HepG2 (cell line): ENCODE data around the gene STIM1. TPM values are rescaled to one million over a fixed set of nuclear protein-coding genes. Genes with fewer than 3 reads are reported as not detected.
A peak's percentile ranks its signal among the peaks of the same experiment; 100 is the strongest.

Experiments
- ATAC-seq: fragments of 200-7000 bp; cut with Tn5 transposase; 3 replicates; pipeline ENCODE4 v1.9.1; 2020; ENCODE audit warnings: mild to moderate bottlenecking, moderate library complexity
- BruUV-seq: library from RNA; stranded (reverse); fragments of 400-500 nt; replicated peaks from 2 replicates; lab custom pipeline; 2021; lab: Mats Ljungman, UMichigan
- CTCF ChIA-PET: fragments of 300-600 bp; formaldehyde crosslinking; extraction: SDS; loops from one replicate; lab custom pipeline; 2021; ENCODE audit warnings: low total read pairs, inconsistent platforms, low intra/inter-chr PET ratio; lab: Yijun Ruan, JAX
- POLR2A ChIA-PET: fragments of 350-600 bp; sonication (Branson Sonifier 250); formaldehyde crosslinking; loops from one replicate; lab custom pipeline; 2020; ENCODE audit warnings: antibody characterized with exemption, inconsistent platforms; lab: Yijun Ruan, JAX
- DNase-seq: peaks from one replicate; pipeline ENCODE4 v3.0.0-alpha.2; 2015; ENCODE audit warnings: low spot score
- FAIRE-seq: peaks from 3 replicates; lab custom pipeline; 2011; peaks lifted over from hg19 to GRCh38; lab: Jason Lieb, UNC
- H2AFZ ChIP-seq: one replicate; pipeline ENCODE4 v1.6.1; 2011; ENCODE audit warnings: low read length, inconsistent platforms
- H3K27ac ChIP-seq: fragments of 300-600 bp; 3 replicates; pipeline ENCODE4 v1.8.0; 2011; ENCODE audit warnings: mixed run types, mild to moderate bottlenecking, mixed read lengths, low read length, inconsistent platforms; ENCODE audit not compliant: insufficient read depth; ENCODE audit errors: extremely low read length
- H3K27me3 ChIP-seq, 2 experiments: fragments of 200-600 bp in 1 of 2; 2 replicates in 1 of 2; 3 replicates in 1 of 2; pipeline versions ENCODE4 v1.6.0 to v1.8.0; 2011; ENCODE audit warnings: low read length in 2 of 2, mild to moderate bottlenecking in 2 of 2, moderate library complexity in 2 of 2, inconsistent platforms in 1 of 2; ENCODE audit not compliant: insufficient read depth in 2 of 2, control insufficient read depth in 1 of 2
- H3K36me3 ChIP-seq, 2 experiments: fragments of 200-600 bp in 1 of 2; replicated peaks in 1 of 2; 2 replicates in 1 of 2; 3 replicates in 1 of 2; pipeline versions ENCODE4 v1.5.1 to v1.8.0; 2011; ENCODE audit warnings: low read length in 2 of 2, inconsistent platforms in 1 of 2; ENCODE audit not compliant: insufficient read depth in 2 of 2, control insufficient read depth in 1 of 2
- H3K4me1 ChIP-seq: 2 replicates; pipeline ENCODE4 v1.5.1; 2012; ENCODE audit warnings: low read length, inconsistent platforms; ENCODE audit not compliant: insufficient read depth
- H3K4me2 ChIP-seq: 2 replicates; pipeline ENCODE4 v1.6.0; 2011; ENCODE audit warnings: low read depth, low read length, inconsistent platforms
- H3K4me3 ChIP-seq, 3 experiments: fragments of 200-600 bp in 1 of 3; sonication (generic), shearing (Covaris generic) in 1 of 3; replicated peaks in 1 of 3; 2 replicates each; pipeline ENCODE4 v1.5.1; 2011 to 2016; ENCODE audit warnings: low read length in 3 of 3, inconsistent platforms in 2 of 3, low read depth in 2 of 3, mild to moderate bottlenecking in 2 of 3, control low read depth in 1 of 3, mixed read lengths in 1 of 3; ENCODE audit not compliant: insufficient read depth in 1 of 3
- H3K79me2 ChIP-seq: one replicate; pipeline ENCODE4 v1.6.1; 2011; ENCODE audit warnings: low read length, inconsistent platforms; ENCODE audit not compliant: insufficient read depth
- H3K9ac ChIP-seq: 2 replicates; pipeline ENCODE4 v1.6.0; 2011; ENCODE audit warnings: mild to moderate bottlenecking, low read depth, low read length, inconsistent platforms; ENCODE audit not compliant: insufficient read depth
- H3K9me3 ChIP-seq: 2 replicates; pipeline ENCODE4 v1.5.1; 2012; ENCODE audit warnings: mild to moderate bottlenecking, low read length
- H4K20me1 ChIP-seq: 2 replicates; pipeline ENCODE4 v1.6.0; 2011; ENCODE audit warnings: inconsistent platforms, mild to moderate bottlenecking, low read length, moderate library complexity; ENCODE audit not compliant: insufficient read depth
- MAFF ChIP-seq: IDR thresholded peaks from 2 replicates; pipeline ENCODE4 v1.6.1; 2011; ENCODE audit warnings: low read depth, low read length, improper control_type of control experiment
- MAFK ChIP-seq, 2 experiments: IDR thresholded peaks in 1 of 2; conservative IDR thresholded peaks in 1 of 2; 2 replicates each; pipeline ENCODE4 v1.6.1; 2011; ENCODE audit warnings: improper control_type of control experiment in 2 of 2, low read length in 2 of 2
- MIXL1 ChIP-seq: IDR thresholded peaks from 2 replicates; pipeline ENCODE4 v1.6.1; 2016
- NONO ChIP-seq, 2 experiments: fragments of 450-650 bp in 1 of 2; sonication (generic) in 1 of 2; formaldehyde crosslinking in 1 of 2; IDR thresholded peaks in 1 of 2; conservative IDR thresholded peaks in 1 of 2; 2 replicates each; pipeline versions ENCODE4 v1.6.1 to v1.8.0; 2017 to 2022; ENCODE audit warnings: mild to moderate bottlenecking in 1 of 2, missing genetic modification reagents in 1 of 2, moderate library complexity in 1 of 2
- XRCC5 ChIP-seq: fragments of 200-400 bp; formaldehyde crosslinking; optimal IDR thresholded peaks from 2 replicates; pipeline ENCODE3; 2017; ENCODE audit warnings: mild to moderate bottlenecking, low read length
- ZMAT3 ChIP-seq: sonication (generic); formaldehyde crosslinking; conservative IDR thresholded peaks from 2 replicates; pipeline ENCODE4 v1.7.0; 2021; ENCODE audit warnings: missing genetic modification reagents
- ZNF20 ChIP-seq: sonication (generic); formaldehyde crosslinking; IDR thresholded peaks from 2 replicates; pipeline ENCODE4 v1.4.0; 2020; ENCODE audit warnings: mild to moderate bottlenecking, moderate library complexity, missing genetic modification reagents
- ZNF768 ChIP-seq: sonication (generic); formaldehyde crosslinking; IDR thresholded peaks from 2 replicates; pipeline ENCODE4 v1.4.0; 2020; ENCODE audit warnings: missing genetic modification reagents
- WGBS: methylation state at CpG from one replicate; pipeline ENCODE4 v1.1.6; 2017; ENCODE audit warnings: low lambda C conversion rate; 5-methylcytosine and 5-hydroxymethylcytosine counted together
- in situ Hi-C: cut with HindIII; loops from 2 replicates; pipeline ENCODE4 v1.10.0; 2017; ENCODE audit warnings: low pct_unique_long_range_greater_than_20kb; ENCODE audit not compliant: extremely low pct_ligation_motif_present
- intact Hi-C: fragments of 100-400 bp; cut with micrococcal nuclease; formaldehyde crosslinking; loops from one replicate; pipeline ENCODE4 v1.10.0; 2022; ENCODE audit not compliant: unreplicated experiment
- polyA plus RNA-seq, 8 experiments: library from polyadenylated mRNA; depleted of rRNA in 3 of 8; stranded (reverse) in 7 of 8; unstranded in 1 of 8; fragments of >200 nt; fragmentation: Illumina TruSeq in 4 of 8; extraction: Trizol in 4 of 8; gene quantifications; 2 replicates each; pipeline versions ENCODE4 v1.2.1 to v1.2.3, GENCODE V29; 2011 to 2016; ENCODE audit warnings: low read depth in 4 of 8, missing spikeins in 1 of 8, mixed read lengths in 1 of 8; ENCODE audit not compliant: insufficient read depth in 1 of 8
- total RNA-seq, 5 experiments: library from RNA; depleted of rRNA; stranded (reverse); fragments of >200 nt; fragmentation: Illumina TruSeq; extraction: Trizol; gene quantifications; 2 replicates each; pipeline ENCODE4 v1.2.3, GENCODE V29; 2016; ENCODE audit warnings: low read depth in 1 of 5
- TF ChIP-seq, protein P1 (sequence below): IDR thresholded peaks from 2 replicates; pipeline ENCODE4 v1.6.1; 2016; ENCODE audit warnings: control low read depth
- TF ChIP-seq, protein P2 (sequence below): sonication (generic); formaldehyde crosslinking; IDR thresholded peaks from 2 replicates; pipeline ENCODE4 v1.5.1; 2020; ENCODE audit warnings: missing genetic modification reagents, mild to moderate bottlenecking, borderline replicate concordance

The STIM1 gene
- total and polyA plus RNA-seq, 2 of the 13 experiments (the other 11 are each of a cell fraction or from before 2014, with no cell fraction given): 19.2 to 28.5 TPM

DNA sequence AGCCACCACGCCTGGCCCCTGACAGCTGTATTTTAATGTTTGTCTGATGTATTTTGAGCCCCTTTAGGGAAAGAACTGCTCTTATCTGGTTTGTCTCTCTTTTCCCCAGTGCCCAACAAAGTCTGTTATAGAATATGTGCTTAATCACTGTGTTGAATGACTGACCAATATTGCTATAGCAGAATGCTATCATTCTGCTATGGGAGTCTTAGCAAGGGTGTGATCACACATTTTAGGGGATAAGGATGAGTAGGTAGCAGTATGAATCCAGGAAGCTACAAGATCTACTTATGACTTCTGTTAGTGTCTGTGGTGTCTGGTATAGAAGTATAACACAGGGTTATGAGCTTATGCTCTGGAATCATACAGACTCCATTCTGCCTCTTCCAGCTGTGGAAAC, 121.6 kb downstream of the STIM1 start:
- H3K4me1 ChIP-seq: no peaks in the 10 kb centered on the region
- BruUV-seq: no TSS peak
- intact Hi-C loops (no loop called here), in situ Hi-C loops (no loop called here)
- 91% methylated on average over 1 of the region's 1 CpG for WGBS
- H3K9me3 ChIP-seq: no peaks in the 10 kb centered on the region
- no peaks in the 10 kb centered on the region for H4K20me1 ChIP-seq
- peaks cover 3 to 4% of the 10 kb centered on the region in 2 experiments; a peak in 3 of 5 replicates for H3K36me3 ChIP-seq
- no peak for TF ChIP-seq NONO (IDR thresholded peaks at IDR 0.05)
- TF ChIP-seq NONO (CRISPR knock-in tag; conservative IDR thresholded peaks at IDR 0.05): no peak
- no peak for DNase-seq
- no peak for ATAC-seq
- H3K4me2 ChIP-seq: no peak overlapping the region
- H3K9ac ChIP-seq: no peak overlapping the region
- H3K79me2 ChIP-seq: no peaks in the 10 kb centered on the region
- POLR2A ChIA-PET: no interaction called here
- FAIRE-seq: no peak
- H3K4me3 ChIP-seq: no peak overlapping the region
- no peak overlapping the region for H3K27ac ChIP-seq
- no peak overlapping the region for H2AFZ ChIP-seq
- CTCF ChIA-PET: no interaction called here
- no peaks in the 10 kb centered on the region for H3K27me3 ChIP-seq

DNA sequence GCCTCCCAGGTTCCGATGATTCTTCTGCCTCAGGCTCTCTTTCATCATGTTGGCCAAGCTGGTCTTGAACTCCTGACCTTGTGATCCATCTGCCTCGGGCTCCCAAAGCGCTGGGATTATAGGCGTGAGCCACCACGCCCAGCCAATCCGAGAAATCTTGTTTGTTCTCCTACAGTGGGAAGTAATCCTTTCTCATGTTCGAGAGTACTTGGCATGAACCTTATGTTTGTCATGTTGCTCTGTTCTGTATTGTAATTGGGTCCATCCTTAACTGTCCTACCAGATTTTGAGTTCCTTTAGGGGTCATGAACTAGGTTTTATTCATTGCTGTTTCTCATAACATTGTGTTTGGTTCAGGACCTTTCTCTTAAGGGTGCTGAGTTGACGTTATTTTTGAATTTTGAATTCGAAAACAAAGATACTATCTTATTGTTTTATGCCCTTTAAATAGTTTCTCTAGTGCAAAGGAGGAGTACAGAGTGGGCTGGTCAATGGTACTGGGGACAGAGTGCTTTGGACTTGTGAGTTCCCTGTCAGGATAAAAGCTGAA, 125.7 kb downstream of the STIM1 start:
- Histone ChIP-seq H3K79me2 (no peaks in the 10 kb centered on the region), H3K9ac (no peak overlapping the region), H3K4me3 (no peak overlapping the region), H2AFZ (no peak overlapping the region), H3K27me3 (no peaks in the 10 kb centered on the region), H3K27ac (no peak overlapping the region), H3K4me1 (0 out of 2 replicates have a peak, but pooled peaks cover under 1% of the 10 kb centered on the region), H3K36me3 (no peaks in the 10 kb centered on the region; a peak in 2 of 5 replicates), H3K9me3 (no peaks in the 10 kb centered on the region), H3K4me2 (no peak overlapping the region), H4K20me1 (no peaks in the 10 kb centered on the region)
- BruUV-seq: no TSS peak
- DNase-seq (no peak), ATAC-seq (no peak), FAIRE-seq (no peak)
- intact Hi-C loops: no loop called here
- CTCF ChIA-PET: no interaction called here
- POLR2A ChIA-PET: no interaction called here
- WGBS: 96% methylated on average over 9 of the region's 9 CpGs
- TF ChIP-seq, protein P1, sequence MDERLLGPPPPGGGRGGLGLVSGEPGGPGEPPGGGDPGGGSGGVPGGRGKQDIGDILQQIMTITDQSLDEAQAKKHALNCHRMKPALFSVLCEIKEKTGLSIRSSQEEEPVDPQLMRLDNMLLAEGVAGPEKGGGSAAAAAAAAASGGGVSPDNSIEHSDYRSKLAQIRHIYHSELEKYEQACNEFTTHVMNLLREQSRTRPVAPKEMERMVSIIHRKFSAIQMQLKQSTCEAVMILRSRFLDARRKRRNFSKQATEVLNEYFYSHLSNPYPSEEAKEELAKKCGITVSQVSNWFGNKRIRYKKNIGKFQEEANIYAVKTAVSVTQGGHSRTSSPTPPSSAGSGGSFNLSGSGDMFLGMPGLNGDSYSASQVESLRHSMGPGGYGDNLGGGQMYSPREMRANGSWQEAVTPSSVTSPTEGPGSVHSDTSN (CRISPR knock-in tag): no peak
- no peak for TF ChIP-seq ZNF20
- TF ChIP-seq MAFK (conservative IDR thresholded peaks at IDR 0.05 in 1 of 2, IDR thresholded peaks at IDR 0.05 in 1 of 2; ENCODE audit: low read length in 2 of 2): peak; percentile 89 to 92
- peak; percentile 85 for TF ChIP-seq MAFF
- TF ChIP-seq XRCC5: no peak
- TF ChIP-seq ZMAT3 (CRISPR knock-in tag): no peak
- TF ChIP-seq, protein P2, sequence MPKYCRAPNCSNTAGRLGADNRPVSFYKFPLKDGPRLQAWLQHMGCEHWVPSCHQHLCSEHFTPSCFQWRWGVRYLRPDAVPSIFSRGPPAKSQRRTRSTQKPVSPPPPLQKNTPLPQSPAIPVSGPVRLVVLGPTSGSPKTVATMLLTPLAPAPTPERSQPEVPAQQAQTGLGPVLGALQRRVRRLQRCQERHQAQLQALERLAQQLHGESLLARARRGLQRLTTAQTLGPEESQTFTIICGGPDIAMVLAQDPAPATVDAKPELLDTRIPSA (CRISPR knock-in tag): no peak
- TF ChIP-seq ZNF768: no peak
- no peak for TF ChIP-seq MIXL1
- in situ Hi-C loops: no loop called here
